ENCODE results near the gene HEBP2. TPM values are rescaled to one million over a fixed set of nuclear protein-coding genes. Genes with fewer than 3 reads are reported as not detected.

Gene HEBP2
- total and polyA plus RNA-seq, 7 donors: 19.6 to 133 (median 83.9) TPM

- no peak overlapping the region for H3K4me3 ChIP-seq
- no peaks in the 10 kb centered on the region for H3K27me3 ChIP-seq (ENCODE audit: insufficient read depth in 3 of 3, low read length in 2 of 3)
- H3K9me3 ChIP-seq: no peaks in the 10 kb centered on the region
- H3K4me1 ChIP-seq: no peaks in the 10 kb centered on the region
- no peaks in the 10 kb centered on the region for H3K36me3 ChIP-seq (ENCODE audit: insufficient read depth in 1 of 2, low read depth in 1 of 2)
- ATAC-seq (no peak), DNase-seq (no peak)
- no peak for TF ChIP-seq CTCF (IDR thresholded peaks at IDR 0.05)
- intact Hi-C loops (cut with DNase I): no loop called here
- H3K27ac ChIP-seq: no peak overlapping the region
Observed at GRCh38 chr6:138377042-138377441, 27.0 kb upstream of the HEBP2 start.

GRCh38 chr6:138377844-138378243 lies 26.2 kb upstream of the HEBP2 start, which contains the start of gene SMIM28:
TSS of gene SMIM28 (plus strand) at chr6:138377905. CDS start at chr6:138378073, 168 bp downstream.
- Histone ChIP-seq H3K4me1 (no peaks in the 10 kb centered on the region), H3K36me3 (ENCODE audit: insufficient read depth in 1 of 2, low read depth in 1 of 2) (no peaks in the 10 kb centered on the region), H3K4me3 (no peak within 1 kb of the TSS), H3K9me3 (no peaks in the 10 kb centered on the region), H3K27me3 (ENCODE audit: insufficient read depth in 3 of 3, low read length in 2 of 3) (no peaks in the 10 kb centered on the region), H3K27ac (no peak within 1 kb of the TSS)
- DNase-seq: no peak
- no peak for TF ChIP-seq CTCF (IDR thresholded peaks at IDR 0.05)
- no peak for ATAC-seq
- intact Hi-C loops (cut with DNase I): no loop called here
- WGBS, 3 donors: 43 to 52% (median 52%) methylated on average over 6 of the region's 6 CpGs

GRCh38 chr6:138378463-138378862 lies 25.6 kb upstream of the HEBP2 start:
- H3K27me3 ChIP-seq (ENCODE audit: insufficient read depth in 3 of 3, low read length in 2 of 3): no peaks in the 10 kb centered on the region
- DNase-seq (no peak), ATAC-seq (no peak)
- intact Hi-C loops (cut with DNase I): no loop called here
- H3K9me3 ChIP-seq: no peaks in the 10 kb centered on the region
- no peaks in the 10 kb centered on the region for H3K36me3 ChIP-seq (ENCODE audit: insufficient read depth in 1 of 2, low read depth in 1 of 2)
- no peaks in the 10 kb centered on the region for H3K4me1 ChIP-seq
- no peak overlapping the region for H3K27ac ChIP-seq
- no peak for TF ChIP-seq CTCF (IDR thresholded peaks at IDR 0.05)
- H3K4me3 ChIP-seq: no peak overlapping the region
- 70 to 81% (median 74%) methylated on average over 4 of the region's 4 CpGs for WGBS, 3 donors

GRCh38 chr6:138382498-138383265 lies 21.3 kb upstream of the HEBP2 start:
- 79 to 83% (median 80%) methylated on average over 8 of the region's 8 CpGs for WGBS, 3 donors
- H3K36me3 ChIP-seq (ENCODE audit: insufficient read depth in 1 of 2, low read depth in 1 of 2): no peaks in the 10 kb centered on the region
- no peak for TF ChIP-seq CTCF (IDR thresholded peaks at IDR 0.05)
- DNase-seq (no peak), ATAC-seq (no peak)
- no peak overlapping the region for H3K27ac ChIP-seq
- intact Hi-C loops (cut with DNase I): no loop called here
- H3K9me3 ChIP-seq: no peaks in the 10 kb centered on the region
- no peaks in the 10 kb centered on the region for H3K4me1 ChIP-seq
- H3K27me3 ChIP-seq (ENCODE audit: insufficient read depth in 3 of 3, low read length in 2 of 3): no peaks in the 10 kb centered on the region
- no peak overlapping the region for H3K4me3 ChIP-seq

GRCh38 chr6:138383776-138384175 lies 20.2 kb upstream of the HEBP2 start:
- no peak for TF ChIP-seq CTCF (IDR thresholded peaks at IDR 0.05)
- intact Hi-C loops (cut with DNase I): no loop called here
- no peak for DNase-seq
- Histone ChIP-seq H3K4me1 (no peaks in the 10 kb centered on the region), H3K4me3 (no peak overlapping the region), H3K27me3 (ENCODE audit: insufficient read depth in 3 of 3, low read length in 2 of 3) (no peaks in the 10 kb centered on the region), H3K36me3 (ENCODE audit: insufficient read depth in 1 of 2, low read depth in 1 of 2) (no peaks in the 10 kb centered on the region), H3K27ac (no peak overlapping the region), H3K9me3 (no peaks in the 10 kb centered on the region)
- no peak for ATAC-seq
- WGBS, 3 donors: 31 to 43% (median 42%) methylated on average over 3 of the region's 3 CpGs

Measured in psoas muscle (tissue), 8 donors.